NCI-H2171 treated with DMSO at 0.1 percent for 48 hours (cell line): ENCODE results near the gene GNB1.
"Not testable (repeated sequence)": the region's sequence is repeated elsewhere in the genome, so short reads cannot be mapped to it uniquely, and the experiment has no call there.

ENCODE experiments used
- DNase-seq: peaks from one replicate; lab custom pipeline; 2025; lab: John Stamatoyannopoulos, UW

Gene GNB1

GRCh38 chr1:1889847-1890505 is 911 bp downstream of the GNB1 start:
- DNase-seq, result peak; percentile 43

- peak; percentile 30 for DNase-seq
These were observed 1.7 kb downstream of the GNB1 start for GRCh38 chr1:1889090-1889750.

GRCh38 chr1:1883890-1884289 is 7.0 kb downstream of the GNB1 start:
- DNase-seq, result not testable (repeated sequence)

GRCh38 chr1:1883092-1883873 is 7.6 kb downstream of the GNB1 start:
- no peak for DNase-seq

GRCh38 chr1:1881727-1882126 is 9.2 kb downstream of the GNB1 start:
- DNase-seq, result peak; percentile 71

- DNase-seq, result no peak
These were observed 10.1 kb downstream of the GNB1 start for GRCh38 chr1:1880617-1881312.

GRCh38 chr1:1879942-1880341 is 10.9 kb downstream of the GNB1 start:
- no peak for DNase-seq

- DNase-seq, result no peak
These were observed 12.9 kb downstream of the GNB1 start for GRCh38 chr1:1877865-1878436.

GRCh38 chr1:1876335-1876930 is 14.5 kb downstream of the GNB1 start:
- no peak for DNase-seq

- DNase-seq, result no peak
These were observed 15.0 kb downstream of the GNB1 start for GRCh38 chr1:1875932-1876331.

- no peak for DNase-seq
These were observed 16.0 kb downstream of the GNB1 start for GRCh38 chr1:1874901-1875300.

- DNase-seq, result no peak
These were observed 17.7 kb downstream of the GNB1 start for GRCh38 chr1:1873186-1873585.

- DNase-seq, result no peak
These were observed 18.4 kb downstream of the GNB1 start for GRCh38 chr1:1872329-1872994.

- no peak for DNase-seq
These were observed 21.4 kb downstream of the GNB1 start for GRCh38 chr1:1869469-1869868.

- no peak for DNase-seq
These were observed 23.7 kb downstream of the GNB1 start for GRCh38 chr1:1867164-1867563.

- DNase-seq, result no peak
These were observed 27.9 kb downstream of the GNB1 start for GRCh38 chr1:1862905-1863547.

- not testable (repeated sequence) for DNase-seq
These were observed 29.1 kb downstream of the GNB1 start for GRCh38 chr1:1861761-1862310.

- no peak for DNase-seq
These were observed 29.6 kb downstream of the GNB1 start for GRCh38 chr1:1861339-1861730.

GRCh38 chr1:1859970-1860697 is 30.8 kb downstream of the GNB1 start:
- DNase-seq, result not testable (repeated sequence)
